Esophagus squamous epithelium (tissue), 5 donors: ENCODE measurements around the gene SLC31A1. TPM values are rescaled to one million over a fixed set of nuclear protein-coding genes. Genes with fewer than 3 reads are reported as not detected.

Experiments used
- DNase-seq: peaks from one replicate; lab custom pipeline; 2025; lab: John Stamatoyannopoulos, UW
- H3K27ac ChIP-seq, 4 donors: fragments of 200-600 bp; sonication (generic); one replicate each; pipeline ENCODE4 v1.5.1; 2016 to 2019; ENCODE audit warnings: mild to moderate bottlenecking in 1 of 4
- H3K27me3 ChIP-seq, 4 donors: fragments of 200-600 bp; sonication (generic); 1 replicate in 3 of 4; 2 replicates in 1 of 4; pipeline versions ENCODE4 v1.5.1 to v1.6.0; 2017 to 2021; ENCODE audit warnings: antibody characterized with exemption in 1 of 4
- H3K36me3 ChIP-seq, 3 donors: fragments of 200-600 bp; sonication (generic); one replicate each; pipeline ENCODE4 v1.5.1; 2016 to 2019
- H3K4me1 ChIP-seq, 3 donors: fragments of 200-600 bp; sonication (generic); one replicate each; pipeline ENCODE4 v1.5.1; 2017 to 2019
- H3K4me3 ChIP-seq, 4 donors: fragments of 200-600 bp; sonication (generic); 1 replicate in 3 of 4; 2 replicates in 1 of 4; pipeline ENCODE4 v1.5.1; 2016 to 2019; ENCODE audit warnings: mild to moderate bottlenecking in 2 of 4, moderate library complexity in 1 of 4
- H3K9me3 ChIP-seq, 3 donors: fragments of 200-600 bp; sonication (generic); one replicate each; pipeline ENCODE4 v1.5.1; 2016 to 2019
- POLR2A ChIP-seq, 4 donors: fragments of 450-650 bp; IDR thresholded peaks; one replicate each; pipeline ENCODE4 v1.6.1; 2017; ENCODE audit warnings: antibody characterized with exemption in 4 of 4, mild to moderate bottlenecking in 4 of 4, moderate library complexity in 3 of 4
- WGBS, 2 donors: methylation state at CpG; one replicate each; pipeline ENCODE4 v1.1.5; 2018; 5-methylcytosine and 5-hydroxymethylcytosine counted together
- intact Hi-C: fragments of 100-400 bp; cut with DNase I; formaldehyde crosslinking; loops from one replicate; pipeline ENCODE4 v1.15.0; 2022
- total RNA-seq, 4 donors: library from RNA; depleted of rRNA; stranded (reverse); fragments of >200 nt; gene quantifications; one replicate each; pipeline ENCODE4 v1.1.0, GENCODE V29; 2016
- TF ChIP-seq, protein P1 (sequence below), 6 experiments: fragments of 450-650 bp in 4 of 6; fragments of 200-600 bp in 2 of 6; sonication (generic) in 2 of 6; IDR thresholded peaks; one replicate each; pipeline ENCODE4 v1.5.1; 2016 to 2019; ENCODE audit warnings: antibody characterized with exemption in 6 of 6, mild to moderate bottlenecking in 4 of 6, moderate library complexity in 4 of 6
- donor health status: DM: yes; HTN: yes; CAD: no.

Gene SLC31A1
- 10 to 100 TPM; 11.0 to 23.4 (median 17.8) TPM for total RNA-seq

GRCh38 chr9:113221003-113221799, at the start of gene SLC31A1, which contains the start of gene FKBP15:
Gene SLC31A1, plus strand, starts transcription at chr9:113221544. Its CDS starts 34,605 bp downstream, at chr9:113256149.
Gene FKBP15, minus strand, starts transcription at chr9:113221277. Its CDS starts 34 bp downstream, at chr9:113221243.
- DNase-seq: peak; percentile 78
- intact Hi-C loops: no loop called here
- Histone ChIP-seq H3K27me3 (no peaks in the 10 kb centered on the region), H3K9me3 (no peaks in the 10 kb centered on the region), H3K36me3 (peaks cover 0 to 3% (median 0%) of the 10 kb centered on the region in 3 donors), H3K27ac (peak within 1 kb of the TSS; percentile 86 to 93 (median 92)), H3K4me1 (peaks cover 19 to 63% (median 22%) of the 10 kb centered on the region in 3 donors), H3K4me3 (peak within 1 kb of the TSS; percentile 65 to 92 (median 85))
- 0% methylated on average over 20 to 24 of the region's 65 CpGs for WGBS, 2 donors
- TF ChIP-seq, protein P1, sequence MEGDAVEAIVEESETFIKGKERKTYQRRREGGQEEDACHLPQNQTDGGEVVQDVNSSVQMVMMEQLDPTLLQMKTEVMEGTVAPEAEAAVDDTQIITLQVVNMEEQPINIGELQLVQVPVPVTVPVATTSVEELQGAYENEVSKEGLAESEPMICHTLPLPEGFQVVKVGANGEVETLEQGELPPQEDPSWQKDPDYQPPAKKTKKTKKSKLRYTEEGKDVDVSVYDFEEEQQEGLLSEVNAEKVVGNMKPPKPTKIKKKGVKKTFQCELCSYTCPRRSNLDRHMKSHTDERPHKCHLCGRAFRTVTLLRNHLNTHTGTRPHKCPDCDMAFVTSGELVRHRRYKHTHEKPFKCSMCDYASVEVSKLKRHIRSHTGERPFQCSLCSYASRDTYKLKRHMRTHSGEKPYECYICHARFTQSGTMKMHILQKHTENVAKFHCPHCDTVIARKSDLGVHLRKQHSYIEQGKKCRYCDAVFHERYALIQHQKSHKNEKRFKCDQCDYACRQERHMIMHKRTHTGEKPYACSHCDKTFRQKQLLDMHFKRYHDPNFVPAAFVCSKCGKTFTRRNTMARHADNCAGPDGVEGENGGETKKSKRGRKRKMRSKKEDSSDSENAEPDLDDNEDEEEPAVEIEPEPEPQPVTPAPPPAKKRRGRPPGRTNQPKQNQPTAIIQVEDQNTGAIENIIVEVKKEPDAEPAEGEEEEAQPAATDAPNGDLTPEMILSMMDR (IDR thresholded peaks at IDR 0.05): peak in 1 of 6 experiments; percentile 23
- TF ChIP-seq POLR2A (IDR thresholded peaks at IDR 0.05): peak in 3 of 4 donors; percentile 45 to 84 (median 47)

- WGBS, 2 donors: 93 to 100% methylated on average over 2 to 3 of the region's 3 CpGs
- no peak for TF ChIP-seq POLR2A (IDR thresholded peaks at IDR 0.05)
- TF ChIP-seq, protein P1 (IDR thresholded peaks at IDR 0.05): no peak
- H3K9me3 ChIP-seq: no peaks in the 10 kb centered on the region
- no peaks in the 10 kb centered on the region for H3K4me1 ChIP-seq
- no peak overlapping the region for H3K4me3 ChIP-seq
- H3K27me3 ChIP-seq: no peaks in the 10 kb centered on the region
- H3K36me3 ChIP-seq: peaks cover 34 to 97% (median 53%) of the 10 kb centered on the region in 3 donors
- no peak for DNase-seq
- intact Hi-C loops: no loop called here
- H3K27ac ChIP-seq: no peak overlapping the region
These were observed 48.0 kb upstream of the SLC31A1 start for GRCh38 chr9:113173341-113173740.

- 93 to 96% methylated on average over 6 of the region's 6 CpGs for WGBS, 2 donors
- no peaks in the 10 kb centered on the region for H3K4me1 ChIP-seq
- H3K36me3 ChIP-seq: peaks cover 9 to 97% (median 46%) of the 10 kb centered on the region in 3 donors
- TF ChIP-seq, protein P1 (IDR thresholded peaks at IDR 0.05): no peak
- no peak for TF ChIP-seq POLR2A (IDR thresholded peaks at IDR 0.05)
- no peak overlapping the region for H3K4me3 ChIP-seq
- H3K27me3 ChIP-seq: no peaks in the 10 kb centered on the region
- intact Hi-C loops: no loop called here
- H3K27ac ChIP-seq: no peak overlapping the region
- no peak for DNase-seq
- H3K9me3 ChIP-seq: no peaks in the 10 kb centered on the region
These were observed 44.5 kb upstream of the SLC31A1 start for GRCh38 chr9:113176803-113177202.

DNA sequence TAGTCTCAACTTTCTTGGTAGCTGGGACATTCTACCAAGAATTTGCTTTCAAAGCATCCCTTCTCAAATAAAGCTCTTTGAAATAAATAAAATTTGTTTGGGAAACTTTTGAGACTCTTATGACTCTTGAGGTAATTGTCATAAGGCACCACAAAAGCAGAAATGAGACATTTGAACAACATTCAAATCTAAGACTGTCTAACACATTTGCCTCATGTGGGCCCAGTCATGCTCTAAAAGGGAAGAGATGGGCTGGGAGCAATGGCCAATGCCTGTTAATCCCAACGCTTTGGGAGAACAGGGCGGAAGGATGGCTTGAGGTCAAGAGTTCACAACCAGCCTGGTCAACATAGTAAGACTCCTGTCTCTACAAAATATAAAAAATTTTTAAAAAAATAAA, 44.1 kb upstream of the SLC31A1 start:
- intact Hi-C loops: no loop called here
- H3K9me3 ChIP-seq: no peaks in the 10 kb centered on the region
- DNase-seq: no peak
- no peak overlapping the region for H3K27ac ChIP-seq
- WGBS, 2 donors: 93 to 96% methylated on average over 2 of the region's 2 CpGs
- TF ChIP-seq, protein P1 (IDR thresholded peaks at IDR 0.05): no peak
- no peak for TF ChIP-seq POLR2A (IDR thresholded peaks at IDR 0.05)
- H3K4me3 ChIP-seq: no peak overlapping the region
- no peaks in the 10 kb centered on the region for H3K4me1 ChIP-seq
- H3K27me3 ChIP-seq: no peaks in the 10 kb centered on the region
- H3K36me3 ChIP-seq: peaks cover 9 to 97% (median 49%) of the 10 kb centered on the region in 3 donors

GRCh38 chr9:113178087-113178486, 43.3 kb upstream of the SLC31A1 start:
- Histone ChIP-seq H3K27ac (no peak overlapping the region), H3K36me3 (peaks cover 12 to 97% (median 49%) of the 10 kb centered on the region in 3 donors), H3K4me3 (no peak overlapping the region), H3K27me3 (no peaks in the 10 kb centered on the region), H3K9me3 (no peaks in the 10 kb centered on the region), H3K4me1 (no peaks in the 10 kb centered on the region)
- no peak for TF ChIP-seq POLR2A (IDR thresholded peaks at IDR 0.05)
- TF ChIP-seq, protein P1 (IDR thresholded peaks at IDR 0.05): no peak
- no peak for DNase-seq
- intact Hi-C loops: no loop called here
- 44 to 100% methylated on average over 1 of the region's 1 CpG for WGBS, 2 donors
